RWPE2 (cell line): ENCODE results near the gene ZNF679.
A peak's percentile ranks its signal among the peaks of the same experiment; 100 is the strongest.
"Not testable (repeated sequence)": the region's sequence is repeated elsewhere in the genome, so short reads cannot be mapped to it uniquely, and the experiment has no call there.

Experiments used
- ATAC-seq: fragments of 200-7000 bp; cut with Tn5 transposase; 3 replicates; pipeline ENCODE4 v1.9.1; 2021; ENCODE audit warnings: low read depth
- DNase-seq: peaks from one replicate; pipeline ENCODE4 v3.0.0-alpha.2; 2020; ENCODE audit warnings: low spot score
- H3K27ac ChIP-seq: fragments of 450-650 bp; 2 replicates; pipeline ENCODE4 v1.5.1; 2017; ENCODE audit warnings: mild to moderate bottlenecking; ENCODE audit not compliant: poor library complexity, severe bottlenecking
- H3K27me3 ChIP-seq: fragments of 250-450 bp; sonication (Bioruptor Pico); 2 replicates; pipeline ENCODE4 v1.5.1; 2021; ENCODE audit warnings: mild to moderate bottlenecking, moderate library complexity; ENCODE audit not compliant: insufficient read depth, poor library complexity, severe bottlenecking
- H3K36me3 ChIP-seq: fragments of 250-450 bp; sonication (Bioruptor Pico); 2 replicates; pipeline ENCODE4 v1.5.1; 2020; ENCODE audit warnings: low read depth, mild to moderate bottlenecking, moderate library complexity
- H3K4me1 ChIP-seq: fragments of 250-450 bp; sonication (Bioruptor Pico); 2 replicates; pipeline ENCODE4 v1.5.1; 2021; ENCODE audit warnings: mild to moderate bottlenecking, moderate library complexity; ENCODE audit not compliant: insufficient read depth, poor library complexity, severe bottlenecking
- H3K4me3 ChIP-seq: fragments of 250-450 bp; sonication (Bioruptor Pico); 2 replicates; pipeline ENCODE4 v1.5.1; 2021; ENCODE audit warnings: mild to moderate bottlenecking, moderate library complexity; ENCODE audit not compliant: severe bottlenecking
- H3K9me3 ChIP-seq: fragments of 250-450 bp; sonication (Bioruptor Pico); 2 replicates; pipeline ENCODE4 v1.5.1; 2021; ENCODE audit warnings: mild to moderate bottlenecking, moderate library complexity; ENCODE audit not compliant: severe bottlenecking
- CTCF ChIP-seq: fragments of 450-650 bp; IDR thresholded peaks from one replicate; pipeline ENCODE4 v1.5.1; 2017; ENCODE audit warnings: mild to moderate bottlenecking, moderate library complexity; ENCODE audit not compliant: poor library complexity, severe bottlenecking

Gene ZNF679

GRCh38 chr7:64294701-64295420 is 66.6 kb downstream of the ZNF679 start:
- Histone ChIP-seq H3K27ac (no peak overlapping the region), H3K4me1 (no peaks in the 10 kb centered on the region), H3K27me3 (no peaks in the 10 kb centered on the region), H3K9me3 (no peaks in the 10 kb centered on the region), H3K4me3 (no peak overlapping the region), H3K36me3 (no peaks in the 10 kb centered on the region)
- TF ChIP-seq CTCF = no peak
- DNase-seq (no peak), ATAC-seq (no peak)

GRCh38 chr7:64297418-64297817 is 69.1 kb downstream of the ZNF679 start:
- not testable (repeated sequence) for H3K36me3 ChIP-seq, DNase-seq, H3K27ac ChIP-seq, H3K4me1 ChIP-seq, H3K4me3 ChIP-seq, H3K27me3 ChIP-seq, ATAC-seq, H3K9me3 ChIP-seq

- Histone ChIP-seq H3K4me1 (no peaks in the 10 kb centered on the region), H3K36me3 (no peaks in the 10 kb centered on the region), H3K4me3 (no peak overlapping the region), H3K27ac (no peak overlapping the region), H3K27me3 (no peaks in the 10 kb centered on the region), H3K9me3 (no peaks in the 10 kb centered on the region)
- no peak for TF ChIP-seq CTCF
- peak; percentile 56 for ATAC-seq
- DNase-seq = no peak
These were observed 72.5 kb downstream of the ZNF679 start for GRCh38 chr7:64300641-64301405.

- Histone ChIP-seq H3K9me3 (no peaks in the 10 kb centered on the region), H3K27me3 (no peaks in the 10 kb centered on the region), H3K4me3 (peak overlapping the region; percentile 37), H3K27ac (no peak overlapping the region), H3K36me3 (no peaks in the 10 kb centered on the region), H3K4me1 (no peaks in the 10 kb centered on the region)
- DNase-seq = no peak
- TF ChIP-seq CTCF = no peak
- peak; percentile 91 for ATAC-seq
These were observed 79.2 kb downstream of the ZNF679 start for GRCh38 chr7:64307254-64308015.

GRCh38 chr7:64308016-64308270 is 79.7 kb downstream of the ZNF679 start:
- DNase-seq (no peak), ATAC-seq (no peak)
- Histone ChIP-seq H3K27me3 (no peaks in the 10 kb centered on the region), H3K9me3 (no peaks in the 10 kb centered on the region), H3K4me1 (no peaks in the 10 kb centered on the region), H3K27ac (no peak overlapping the region), H3K4me3 (no peak overlapping the region), H3K36me3 (no peaks in the 10 kb centered on the region)
- no peak for TF ChIP-seq CTCF
